ENCODE measurements around the gene RPS29. TPM values are rescaled to one million over a fixed set of nuclear protein-coding genes. Genes with fewer than 3 reads are reported as not detected.

The RPS29 gene
- total and polyA plus RNA-seq, 9 of the 15 experiments (the other 6 are each of a cell fraction or from before 2014, with no cell fraction given), result 1,545 to 5,012 (median 2,448) TPM

DNA sequence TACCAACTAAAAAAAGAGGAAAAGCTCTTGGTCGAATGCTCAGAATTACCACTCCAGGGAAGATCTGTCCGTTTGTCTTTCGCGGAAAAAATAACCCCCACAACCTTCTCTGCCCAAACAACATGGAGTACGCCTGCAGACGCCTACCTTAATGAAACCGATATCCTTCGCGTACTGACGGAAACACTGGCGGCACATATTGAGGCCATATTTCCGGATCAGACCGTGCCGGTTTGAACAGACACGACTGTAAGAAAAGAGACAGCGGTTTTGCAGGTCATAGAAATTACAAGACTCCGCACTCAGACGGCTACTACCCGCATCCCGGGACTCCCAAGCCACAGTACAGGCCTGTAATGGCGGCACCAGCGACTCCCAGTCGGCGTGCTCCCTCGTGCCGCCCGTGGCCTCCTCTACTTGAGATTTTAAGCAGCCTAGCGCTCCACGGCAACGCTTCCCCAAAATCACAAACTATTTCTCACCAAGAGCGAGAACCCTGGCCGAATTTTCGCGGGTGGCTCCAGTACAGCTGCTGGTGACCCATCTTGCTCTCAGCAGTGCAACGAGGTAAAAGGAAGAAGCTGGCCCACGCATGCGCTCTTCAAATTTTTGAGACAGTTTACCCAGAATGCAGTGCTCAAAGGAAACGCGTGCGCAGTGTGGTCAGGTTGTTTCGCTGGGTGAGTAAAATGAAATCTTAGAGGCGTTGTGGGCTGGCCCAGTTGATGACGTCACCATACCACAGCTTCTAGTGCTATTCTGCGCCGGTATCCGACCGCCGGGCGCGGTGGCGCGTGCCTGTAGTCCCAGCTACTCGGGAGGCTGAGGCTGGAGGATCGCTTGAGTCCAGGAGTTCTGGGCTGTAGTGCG lies at the start of gene RPS29 (continued):
- TF ChIP-seq, protein P1, sequence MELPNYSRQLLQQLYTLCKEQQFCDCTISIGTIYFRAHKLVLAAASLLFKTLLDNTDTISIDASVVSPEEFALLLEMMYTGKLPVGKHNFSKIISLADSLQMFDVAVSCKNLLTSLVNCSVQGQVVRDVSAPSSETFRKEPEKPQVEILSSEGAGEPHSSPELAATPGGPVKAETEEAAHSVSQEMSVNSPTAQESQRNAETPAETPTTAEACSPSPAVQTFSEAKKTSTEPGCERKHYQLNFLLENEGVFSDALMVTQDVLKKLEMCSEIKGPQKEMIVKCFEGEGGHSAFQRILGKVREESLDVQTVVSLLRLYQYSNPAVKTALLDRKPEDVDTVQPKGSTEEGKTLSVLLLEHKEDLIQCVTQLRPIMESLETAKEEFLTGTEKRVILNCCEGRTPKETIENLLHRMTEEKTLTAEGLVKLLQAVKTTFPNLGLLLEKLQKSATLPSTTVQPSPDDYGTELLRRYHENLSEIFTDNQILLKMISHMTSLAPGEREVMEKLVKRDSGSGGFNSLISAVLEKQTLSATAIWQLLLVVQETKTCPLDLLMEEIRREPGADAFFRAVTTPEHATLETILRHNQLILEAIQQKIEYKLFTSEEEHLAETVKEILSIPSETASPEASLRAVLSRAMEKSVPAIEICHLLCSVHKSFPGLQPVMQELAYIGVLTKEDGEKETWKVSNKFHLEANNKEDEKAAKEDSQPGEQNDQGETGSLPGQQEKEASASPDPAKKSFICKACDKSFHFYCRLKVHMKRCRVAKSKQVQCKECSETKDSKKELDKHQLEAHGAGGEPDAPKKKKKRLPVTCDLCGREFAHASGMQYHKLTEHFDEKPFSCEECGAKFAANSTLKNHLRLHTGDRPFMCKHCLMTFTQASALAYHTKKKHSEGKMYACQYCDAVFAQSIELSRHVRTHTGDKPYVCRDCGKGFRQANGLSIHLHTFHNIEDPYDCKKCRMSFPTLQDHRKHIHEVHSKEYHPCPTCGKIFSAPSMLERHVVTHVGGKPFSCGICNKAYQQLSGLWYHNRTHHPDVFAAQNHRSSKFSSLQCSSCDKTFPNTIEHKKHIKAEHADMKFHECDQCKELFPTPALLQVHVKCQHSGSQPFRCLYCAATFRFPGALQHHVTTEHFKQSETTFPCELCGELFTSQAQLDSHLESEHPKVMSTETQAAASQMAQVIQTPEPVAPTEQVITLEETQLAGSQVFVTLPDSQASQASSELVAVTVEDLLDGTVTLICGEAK (IDR thresholded peaks at IDR 0.05), result peak; percentile 82
- TF ChIP-seq, protein P1 (CRISPR knock-in tag; IDR thresholded peaks at IDR 0.05), result no peak
- TF ChIP-seq MTF1 (CRISPR knock-in tag; IDR thresholded peaks at IDR 0.05; ENCODE audit: borderline replicate concordance) (no peak), CEBPB (tag; IDR thresholded peaks at IDR 0.05) (no peak), BDP1 (IDR thresholded peaks at IDR 0.05; ENCODE audit: insufficient read depth, insufficient read length) (peak; percentile 37), CREB3 (tag; conservative IDR thresholded peaks at IDR 0.05; ENCODE audit: low read depth) (peak; percentile 93), SREBF1 (IDR thresholded peaks at IDR 0.05; ENCODE audit: borderline replicate concordance, low read depth, low read length) (no peak), ZNF197 (CRISPR knock-in tag; IDR thresholded peaks at IDR 0.05; ENCODE audit: low read depth) (no peak), NFRKB (IDR thresholded peaks at IDR 0.05; ENCODE audit: low read depth) (peak; percentile 79; the same call in 1 of the 2 replicates), HDAC1 (IDR thresholded peaks at IDR 0.05) (peak; percentile 43 to 60; a peak in 1 of 4 replicates), SNAPC5 (CRISPR knock-in tag; IDR thresholded peaks at IDR 0.05) (no peak)
- TF ChIP-seq, protein P2, sequence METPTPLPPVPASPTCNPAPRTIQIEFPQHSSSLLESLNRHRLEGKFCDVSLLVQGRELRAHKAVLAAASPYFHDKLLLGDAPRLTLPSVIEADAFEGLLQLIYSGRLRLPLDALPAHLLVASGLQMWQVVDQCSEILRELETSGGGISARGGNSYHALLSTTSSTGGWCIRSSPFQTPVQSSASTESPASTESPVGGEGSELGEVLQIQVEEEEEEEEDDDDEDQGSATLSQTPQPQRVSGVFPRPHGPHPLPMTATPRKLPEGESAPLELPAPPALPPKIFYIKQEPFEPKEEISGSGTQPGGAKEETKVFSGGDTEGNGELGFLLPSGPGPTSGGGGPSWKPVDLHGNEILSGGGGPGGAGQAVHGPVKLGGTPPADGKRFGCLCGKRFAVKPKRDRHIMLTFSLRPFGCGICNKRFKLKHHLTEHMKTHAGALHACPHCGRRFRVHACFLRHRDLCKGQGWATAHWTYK (CRISPR knock-in tag; IDR thresholded peaks at IDR 0.05), result peak; percentile 58; the same call in 1 of the 2 replicates
- TF ChIP-seq, protein P3, sequence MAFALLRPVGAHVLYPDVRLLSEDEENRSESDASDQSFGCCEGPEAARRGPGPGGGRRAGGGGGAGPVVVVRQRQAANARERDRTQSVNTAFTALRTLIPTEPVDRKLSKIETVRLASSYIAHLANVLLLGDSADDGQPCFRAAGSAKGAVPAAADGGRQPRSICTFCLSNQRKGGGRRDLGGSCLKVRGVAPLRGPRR (CRISPR knock-in tag; IDR thresholded peaks at IDR 0.05), result no peak
